SH-SY5Y (cell line): ENCODE data around the gene ARSB.

ENCODE experiments used
- GATA2 ChIP-seq: IDR thresholded peaks from 2 replicates; pipeline ENCODE4 v1.6.1; 2011; ENCODE audit warnings: mild to moderate bottlenecking, low read depth, low read length
- GATA3 ChIP-seq: IDR thresholded peaks from 2 replicates; pipeline ENCODE4 v1.6.1; 2011; ENCODE audit warnings: low read depth, mild to moderate bottlenecking, low read length, moderate library complexity

GRCh38 chr5:78821536-78822021 lies 163.5 kb downstream of the ARSB start:
- TF ChIP-seq GATA2, result no peak
- TF ChIP-seq GATA3, result no peak
